G401.6 (cell line): ENCODE measurements around the gene BSG.

Experiments used
- FAIRE-seq: peaks from 2 replicates; lab custom pipeline; 2012; peaks lifted over from hg19 to GRCh38; lab: Jason Lieb, UNC

BSG gene

DNA sequence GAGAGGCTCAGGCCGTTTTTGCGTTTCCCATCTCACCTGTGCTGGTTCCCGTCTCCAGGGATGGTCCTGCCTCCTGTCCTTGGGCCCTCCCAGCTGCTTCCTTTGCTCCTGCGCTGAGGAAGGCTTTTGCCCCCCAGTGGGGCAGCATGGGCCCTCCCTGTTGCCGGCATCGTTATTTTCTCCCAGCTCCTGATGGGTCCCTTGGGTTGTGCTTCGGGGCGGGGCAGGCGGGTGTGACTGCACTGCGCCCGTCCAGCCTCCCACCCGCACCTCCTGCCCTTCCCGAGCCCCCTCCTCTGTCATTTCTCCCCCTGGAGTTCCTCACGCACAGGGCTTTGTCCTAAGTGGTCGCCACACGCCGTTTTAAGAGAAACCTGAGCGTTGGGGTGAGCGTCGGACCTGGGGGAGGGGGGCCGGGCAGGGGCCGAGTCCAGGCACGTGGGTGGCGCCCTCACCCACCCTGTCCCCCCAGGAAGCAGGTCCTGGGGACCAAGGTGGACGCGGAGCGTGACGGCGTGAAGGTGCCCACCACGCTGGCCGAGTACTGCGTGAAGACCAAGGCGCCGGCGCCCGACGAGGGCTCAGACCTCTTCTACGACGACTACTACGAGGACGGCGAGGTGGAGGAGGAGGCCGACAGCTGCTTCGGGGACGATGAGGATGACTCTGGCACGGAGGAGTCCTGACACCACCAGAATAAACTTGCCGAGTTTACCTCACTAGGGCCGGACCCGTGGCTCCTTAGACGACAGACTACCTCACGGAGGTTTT is 31.3 kb upstream of the BSG start:
- FAIRE-seq, result no peak

- no peak for FAIRE-seq
These were observed 30.7 kb upstream of the BSG start for GRCh38 chr19:541699-542098.

DNA sequence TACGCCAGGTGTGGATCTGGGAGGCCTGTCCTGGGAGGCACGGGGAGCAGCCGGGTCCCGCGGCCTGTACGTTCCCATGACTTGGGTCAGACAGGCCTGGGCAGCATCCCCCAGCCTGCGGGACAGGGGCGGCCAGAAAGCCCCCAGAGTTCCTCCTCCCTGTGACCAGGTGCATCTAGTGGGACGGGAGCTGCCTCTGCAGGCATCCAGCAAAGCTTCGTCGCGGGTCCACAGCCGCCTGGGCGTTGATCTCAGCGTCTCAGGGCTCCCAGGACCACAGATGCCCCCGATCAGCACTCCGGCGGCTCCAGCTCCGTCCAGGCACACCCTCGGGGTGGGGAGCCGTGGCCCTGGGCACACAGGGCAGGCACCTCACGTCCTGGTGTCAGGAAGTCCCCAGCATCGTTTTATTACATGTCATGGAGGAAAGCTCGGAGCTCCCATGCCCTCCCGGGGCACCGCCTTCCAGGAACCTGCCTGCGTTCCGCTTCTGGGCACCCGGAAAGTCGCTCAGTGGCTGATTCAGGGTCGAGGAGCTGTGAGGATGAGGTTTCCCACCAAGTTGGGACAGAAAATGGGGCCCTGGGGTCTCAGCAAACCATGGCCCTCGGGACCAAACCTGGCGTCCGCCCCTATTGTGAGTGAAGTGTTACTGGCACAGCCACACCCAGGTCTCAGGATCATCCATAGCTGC is 30.1 kb upstream of the BSG start:
- no peak for FAIRE-seq

GRCh38 chr19:543910-544608 is 28.3 kb upstream of the BSG start, which contains the start of gene GZMM:
TSS of gene GZMM (plus strand) at chr19:544053. CDS start at chr19:544072, 19 bp downstream.
- FAIRE-seq, result no peak

GRCh38 chr19:547117-547516 is 25.3 kb upstream of the BSG start:
- no peak for FAIRE-seq

- no peak for FAIRE-seq
These were observed 24.3 kb upstream of the BSG start for GRCh38 chr19:547836-548720.

GRCh38 chr19:548886-549830 is 23.2 kb upstream of the BSG start:
- FAIRE-seq, result no peak

GRCh38 chr19:554817-555216 is 17.6 kb upstream of the BSG start:
- no peak for FAIRE-seq

GRCh38 chr19:555474-555808 is 17.0 kb upstream of the BSG start:
- no peak for FAIRE-seq

DNA sequence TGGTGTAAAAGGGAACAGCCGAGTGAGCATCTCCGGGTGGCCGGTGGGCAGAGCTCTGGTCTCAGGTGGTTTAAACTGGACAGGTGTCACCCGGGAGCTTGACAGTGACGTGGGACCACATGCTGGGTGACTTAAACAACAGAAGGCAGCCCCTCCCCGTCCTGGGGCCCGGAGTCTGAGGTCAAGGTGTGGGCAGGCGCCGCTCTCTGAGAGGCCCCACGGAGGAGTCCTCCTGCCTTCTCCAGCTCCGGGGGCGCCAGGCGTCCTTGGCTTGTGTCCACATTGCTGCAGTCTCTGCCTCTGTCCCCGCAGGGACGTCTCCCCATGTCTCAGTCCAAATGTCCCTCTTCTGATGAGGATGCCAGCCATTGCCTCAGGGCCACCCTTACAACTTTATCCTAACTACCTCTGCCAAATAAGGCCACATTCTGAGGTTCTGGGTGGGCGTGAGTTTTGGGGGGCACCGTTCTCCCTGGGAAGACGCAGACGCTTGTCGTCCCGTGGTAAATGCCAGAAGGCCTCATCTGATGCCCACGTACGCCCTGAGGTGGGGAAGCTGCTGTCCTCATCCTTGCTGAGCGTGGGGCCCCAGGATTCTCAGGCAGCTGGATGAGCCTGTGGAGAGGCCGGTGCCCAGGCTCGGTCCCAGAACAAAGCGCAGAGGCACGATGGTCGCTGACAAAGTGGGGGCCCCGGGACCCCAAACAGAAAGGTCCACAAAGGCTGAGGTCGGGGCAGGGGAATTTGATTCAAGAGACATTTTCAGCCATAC is 15.6 kb upstream of the BSG start:
- FAIRE-seq, result no peak

- FAIRE-seq, result no peak
These were observed 13.5 kb upstream of the BSG start for GRCh38 chr19:558770-559439.

GRCh38 chr19:560121-560520 is 12.3 kb upstream of the BSG start:
- FAIRE-seq, result no peak

DNA sequence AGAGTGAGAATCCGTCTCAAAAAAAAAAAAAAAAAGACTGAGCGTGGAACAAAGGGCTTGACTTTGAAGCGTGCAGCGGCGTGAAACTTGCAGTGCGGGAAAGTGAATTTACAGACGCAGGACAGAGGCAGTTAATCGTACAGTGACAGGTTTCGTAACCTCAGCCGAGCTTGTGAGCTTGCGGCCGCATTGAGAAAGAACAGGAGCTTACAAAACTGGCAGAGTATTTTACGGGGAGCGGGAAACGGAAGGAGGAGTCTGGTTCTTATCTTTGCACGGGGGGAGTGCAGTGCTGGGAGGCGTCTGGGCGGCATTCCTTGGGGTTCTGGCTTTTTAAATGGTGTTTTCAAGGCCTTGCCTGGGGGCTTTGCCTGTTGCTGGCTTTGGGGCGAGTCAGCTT is 6.0 kb upstream of the BSG start:
- no peak for FAIRE-seq

DNA sequence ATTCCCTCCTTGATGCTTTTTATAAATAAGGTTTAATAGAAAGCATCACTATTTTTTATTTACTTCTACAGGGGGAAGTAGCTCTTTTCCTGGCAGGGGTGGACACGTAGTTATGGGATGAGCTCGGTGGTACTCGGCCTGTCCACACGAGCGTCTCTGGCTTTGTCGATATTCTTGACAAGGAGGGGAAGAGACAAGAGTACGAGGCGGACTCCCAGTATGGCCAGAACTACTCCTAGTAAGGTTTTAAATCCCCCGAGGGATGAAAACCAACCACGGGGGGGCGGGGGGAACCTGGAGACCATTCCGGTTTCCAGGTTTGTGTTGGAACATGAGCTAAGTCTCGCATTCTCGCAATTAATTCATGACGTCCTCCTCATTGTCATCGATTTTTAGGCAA is 5.6 kb upstream of the BSG start:
- no peak for FAIRE-seq

DNA sequence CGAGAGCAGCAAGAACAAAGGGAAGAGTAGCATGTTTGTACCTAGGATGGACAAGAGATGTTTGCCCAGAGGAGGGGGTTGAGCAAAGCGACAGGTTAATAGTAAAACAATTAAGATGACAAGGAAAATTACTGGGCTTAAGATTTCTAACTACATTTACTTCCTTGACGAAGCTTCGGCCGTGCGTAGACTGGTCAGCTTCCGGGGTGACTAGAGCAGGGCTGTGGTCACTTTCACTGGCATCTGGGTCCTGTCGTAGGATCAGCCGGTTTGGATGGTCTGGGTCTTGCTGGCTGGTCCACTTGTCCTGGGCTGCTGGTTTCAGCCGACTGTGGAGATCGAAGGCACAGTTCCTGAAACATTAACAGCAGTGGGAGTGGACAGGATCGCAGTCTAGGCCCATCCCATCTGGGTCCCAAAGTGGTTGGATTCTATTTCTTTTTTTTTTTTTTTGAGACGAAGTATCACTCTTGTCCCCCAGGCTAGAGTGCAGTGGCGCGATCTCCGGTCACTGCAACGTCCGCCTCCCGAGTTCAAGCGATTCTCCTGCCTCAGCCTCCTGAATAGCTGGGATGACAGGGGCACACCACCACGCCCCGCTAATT is 5.0 kb upstream of the BSG start:
- FAIRE-seq, result no peak

GRCh38 chr19:570251-570686 is 2.1 kb upstream of the BSG start:
- FAIRE-seq, result no peak

- FAIRE-seq, result no peak
These were observed 1.3 kb upstream of the BSG start for GRCh38 chr19:570937-571565.

GRCh38 chr19:571566-571974 is 826 bp upstream of the BSG start:
- peak; percentile 92 for FAIRE-seq
